Type B pancreatic cell (in vitro differentiated cells): Measurements from ENCODE around the gene ALX4. TPM values are rescaled to one million over a fixed set of nuclear protein-coding genes. Genes with fewer than 3 reads are reported as not detected.

Experiments used
- DNase-seq: peaks from one replicate; pipeline ENCODE4 v3.0.0; 2021; ENCODE audit warnings: mixed read lengths; ENCODE audit not compliant: unreplicated experiment; ENCODE audit errors: extremely low spot score
- H3K27ac Mint-ChIP-seq: 2 replicates; pipeline ENCODE4 v1.8.0; 2021; ENCODE audit warnings: mild to moderate bottlenecking, mixed read lengths
- H3K27me3 Mint-ChIP-seq: 2 replicates; pipeline ENCODE4 v1.8.0; 2021; ENCODE audit warnings: mixed read lengths
- H3K36me3 Mint-ChIP-seq: 2 replicates; pipeline ENCODE4 v1.8.0; 2021; ENCODE audit warnings: mixed read lengths
- H3K4me1 Mint-ChIP-seq: one replicate; pipeline ENCODE4 v1.8.0; 2021; ENCODE audit warnings: mixed read lengths; ENCODE audit not compliant: unreplicated experiment
- H3K4me3 Mint-ChIP-seq: 2 replicates; pipeline ENCODE4 v1.8.0; 2021; ENCODE audit warnings: mild to moderate bottlenecking, mixed read lengths
- H3K9me3 Mint-ChIP-seq: 2 replicates; pipeline ENCODE4 v1.8.0; 2021; ENCODE audit warnings: mixed read lengths
- total RNA-seq: library from RNA; stranded (reverse); gene quantifications from 2 replicates; pipeline ENCODE4 v1.2.1, GENCODE V29; 2021; ENCODE audit warnings: low replicate concordance
- TF ChIP-seq, protein P1 (sequence below): fragments of 200-600 bp; sonication (generic); conservative IDR thresholded peaks from 2 replicates; pipeline ENCODE4 v1.5.0; 2021; ENCODE audit warnings: antibody characterized with exemption, mild to moderate bottlenecking

The ALX4 gene
- total RNA-seq, 1 donor from 2014 or later: 11.6 TPM

DNA sequence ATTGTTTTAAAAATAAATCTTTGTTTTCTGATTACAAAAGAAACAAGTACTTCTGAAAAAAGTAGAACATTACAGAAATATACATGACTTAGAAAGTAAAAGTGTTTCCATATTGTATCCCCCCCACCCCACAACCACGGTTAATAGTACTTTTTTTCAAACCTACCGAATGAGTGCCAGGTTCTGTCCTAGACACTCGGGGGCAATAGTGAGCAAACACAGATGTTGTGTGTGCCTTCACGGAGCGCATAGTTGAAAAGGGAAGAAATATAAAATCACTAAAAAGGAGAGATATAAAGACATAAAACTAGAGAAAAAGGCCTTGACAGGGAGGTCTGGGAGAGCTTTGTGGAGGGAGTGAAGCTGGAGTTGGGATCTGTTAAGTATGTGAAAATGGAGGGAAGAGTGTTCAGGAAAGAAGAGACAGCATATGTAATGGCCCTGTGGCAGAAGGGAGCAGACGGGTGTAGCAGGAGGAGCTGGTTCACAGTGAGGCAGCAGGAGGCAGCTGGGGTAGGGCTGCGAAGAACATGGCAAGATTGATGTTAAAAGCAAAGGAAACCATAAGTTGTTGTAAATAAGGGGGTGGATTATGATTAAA is 42.1 kb upstream of the ALX4 start:
- H3K27ac Mint-ChIP-seq: no peak overlapping the region
- no peak overlapping the region for H3K4me3 Mint-ChIP-seq
- H3K4me1 Mint-ChIP-seq: peaks cover 1% of the 10 kb centered on the region
- H3K9me3 Mint-ChIP-seq: no peaks in the 10 kb centered on the region
- peaks cover 16% of the 10 kb centered on the region for H3K27me3 Mint-ChIP-seq
- TF ChIP-seq, protein P1, sequence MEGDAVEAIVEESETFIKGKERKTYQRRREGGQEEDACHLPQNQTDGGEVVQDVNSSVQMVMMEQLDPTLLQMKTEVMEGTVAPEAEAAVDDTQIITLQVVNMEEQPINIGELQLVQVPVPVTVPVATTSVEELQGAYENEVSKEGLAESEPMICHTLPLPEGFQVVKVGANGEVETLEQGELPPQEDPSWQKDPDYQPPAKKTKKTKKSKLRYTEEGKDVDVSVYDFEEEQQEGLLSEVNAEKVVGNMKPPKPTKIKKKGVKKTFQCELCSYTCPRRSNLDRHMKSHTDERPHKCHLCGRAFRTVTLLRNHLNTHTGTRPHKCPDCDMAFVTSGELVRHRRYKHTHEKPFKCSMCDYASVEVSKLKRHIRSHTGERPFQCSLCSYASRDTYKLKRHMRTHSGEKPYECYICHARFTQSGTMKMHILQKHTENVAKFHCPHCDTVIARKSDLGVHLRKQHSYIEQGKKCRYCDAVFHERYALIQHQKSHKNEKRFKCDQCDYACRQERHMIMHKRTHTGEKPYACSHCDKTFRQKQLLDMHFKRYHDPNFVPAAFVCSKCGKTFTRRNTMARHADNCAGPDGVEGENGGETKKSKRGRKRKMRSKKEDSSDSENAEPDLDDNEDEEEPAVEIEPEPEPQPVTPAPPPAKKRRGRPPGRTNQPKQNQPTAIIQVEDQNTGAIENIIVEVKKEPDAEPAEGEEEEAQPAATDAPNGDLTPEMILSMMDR: peak; percentile 57
- DNase-seq: no peak
- no peaks in the 10 kb centered on the region for H3K36me3 Mint-ChIP-seq

DNA sequence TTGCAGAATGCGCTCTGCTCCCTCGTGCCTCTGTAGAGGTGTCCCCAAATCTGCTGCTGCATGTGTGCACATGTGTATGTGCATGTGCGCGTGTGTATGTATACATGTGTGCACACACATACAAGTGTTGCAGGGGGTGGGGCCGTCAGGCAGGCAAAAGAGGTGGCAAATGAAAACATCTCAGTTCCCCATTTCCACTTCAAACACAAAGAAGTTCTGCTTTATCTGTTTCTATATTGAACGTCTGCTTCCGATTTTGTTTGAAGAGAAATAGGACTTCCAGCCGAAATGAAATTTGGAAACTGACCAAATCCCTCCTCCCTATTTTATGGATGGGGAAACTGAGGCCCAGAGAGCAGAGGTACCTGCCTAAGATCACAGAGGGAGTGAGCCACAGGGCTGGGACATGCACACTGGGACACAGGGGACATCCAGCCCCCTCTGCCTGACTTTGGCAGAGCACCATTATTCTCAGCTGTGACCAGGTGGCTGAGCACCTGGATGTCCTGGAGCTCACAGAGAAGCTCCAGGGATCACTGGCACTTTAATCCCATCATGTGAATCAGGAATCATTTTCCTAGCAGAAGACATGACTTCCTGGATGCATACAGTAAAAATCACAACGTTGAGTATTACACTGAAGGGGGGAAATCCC is 41.2 kb upstream of the ALX4 start:
- H3K9me3 Mint-ChIP-seq: no peaks in the 10 kb centered on the region
- H3K36me3 Mint-ChIP-seq: no peaks in the 10 kb centered on the region
- H3K4me3 Mint-ChIP-seq: no peak overlapping the region
- H3K4me1 Mint-ChIP-seq: peaks cover 5% of the 10 kb centered on the region
- H3K27me3 Mint-ChIP-seq: peaks cover 21% of the 10 kb centered on the region
- no peak overlapping the region for H3K27ac Mint-ChIP-seq
- DNase-seq: no peak
- TF ChIP-seq, protein P1: no peak

DNA sequence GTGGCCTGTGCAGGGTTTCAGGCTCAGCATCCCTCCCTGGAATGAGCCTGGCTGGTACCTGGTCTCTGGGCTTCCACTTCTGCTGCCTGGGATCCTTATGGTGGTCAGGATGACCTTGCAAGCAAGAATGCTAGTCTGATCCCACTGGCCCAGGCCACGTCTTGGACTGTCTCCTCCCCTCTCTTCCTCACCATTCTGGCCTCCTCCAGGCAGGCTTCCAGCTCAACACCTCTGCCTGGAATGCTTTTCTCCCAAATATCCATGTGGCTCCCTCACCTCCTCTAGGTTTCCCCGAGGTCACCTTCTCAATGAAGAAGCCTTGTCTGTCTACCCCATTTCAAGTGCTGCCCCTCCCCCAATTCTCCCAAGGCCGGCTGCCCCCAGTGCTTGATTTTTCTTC is 39.4 kb upstream of the ALX4 start:
- H3K36me3 Mint-ChIP-seq: no peaks in the 10 kb centered on the region
- H3K27me3 Mint-ChIP-seq: peaks cover 24% of the 10 kb centered on the region
- no peak overlapping the region for H3K27ac Mint-ChIP-seq

DNA sequence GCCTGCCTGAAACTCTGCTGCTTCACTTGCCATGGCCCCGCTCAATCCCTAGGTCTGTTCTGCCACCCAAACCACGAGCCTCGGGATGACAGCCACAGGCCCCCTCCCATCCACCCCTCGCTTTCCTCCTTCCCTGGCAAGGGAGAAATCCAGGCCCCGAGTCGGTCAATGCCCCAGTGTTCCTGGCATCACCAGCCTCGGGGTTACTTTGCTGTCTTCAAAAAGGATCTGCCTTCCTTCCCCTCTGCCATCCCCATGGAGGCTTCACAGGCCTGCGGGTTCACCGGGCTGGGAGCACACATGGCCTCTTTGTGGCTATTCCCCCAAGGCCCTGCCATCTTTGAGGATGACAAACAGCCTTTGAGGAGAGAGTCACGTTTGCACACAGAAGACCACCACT is 38.8 kb upstream of the ALX4 start:
- TF ChIP-seq, protein P1: no peak
- Mint-ChIP-seq H3K36me3 (no peaks in the 10 kb centered on the region), H3K4me1 (peaks cover 5% of the 10 kb centered on the region), H3K27me3 (peaks cover 27% of the 10 kb centered on the region), H3K9me3 (no peaks in the 10 kb centered on the region), H3K27ac (no peak overlapping the region), H3K4me3 (no peak overlapping the region)
- DNase-seq: no peak

More for the DNA sequence above, 39.4 kb upstream of the ALX4 start:
- no peaks in the 10 kb centered on the region for H3K9me3 Mint-ChIP-seq
- peaks cover 5% of the 10 kb centered on the region for H3K4me1 Mint-ChIP-seq
- no peak overlapping the region for H3K4me3 Mint-ChIP-seq
- TF ChIP-seq, protein P1: no peak
- no peak for DNase-seq

DNA sequence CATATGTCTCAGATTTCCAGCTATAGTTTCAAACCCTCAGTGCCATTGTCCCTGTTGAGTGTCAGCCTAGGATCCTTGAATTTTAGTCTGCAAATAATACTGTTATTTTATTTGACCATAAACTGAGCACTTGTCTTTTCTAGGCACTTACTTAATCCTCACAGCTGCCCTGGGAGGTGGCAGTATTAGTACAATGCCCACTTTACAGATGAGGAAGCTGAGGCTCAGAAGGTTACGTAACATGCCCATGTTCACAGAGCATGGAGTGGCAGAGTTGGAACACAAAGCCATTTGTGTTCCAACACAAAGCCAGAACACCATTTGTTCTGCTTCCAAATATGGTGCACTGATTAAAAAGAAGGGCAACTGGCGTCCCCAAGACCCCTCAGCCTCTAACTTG is 38.2 kb upstream of the ALX4 start:
- Mint-ChIP-seq H3K4me3 (no peak overlapping the region), H3K27me3 (peaks cover 31% of the 10 kb centered on the region), H3K9me3 (no peaks in the 10 kb centered on the region), H3K36me3 (no peaks in the 10 kb centered on the region), H3K27ac (no peak overlapping the region), H3K4me1 (peaks cover 5% of the 10 kb centered on the region)
- no peak for DNase-seq
- TF ChIP-seq, protein P1: no peak
